ENCODE data around the gene PTPRM.

PTPRM gene

GRCh38 chr18:8142932-8143331 lies 575.8 kb downstream of the PTPRM start:
- DNase-seq: no peak

GRCh38 chr18:8151181-8151580 lies 584.1 kb downstream of the PTPRM start:
- DNase-seq: no peak

- DNase-seq: no peak
Observed at GRCh38 chr18:8153887-8154583, 586.9 kb downstream of the PTPRM start.

- DNase-seq: peak; percentile 62
Observed at GRCh38 chr18:8162802-8163201, 595.7 kb downstream of the PTPRM start.

GRCh38 chr18:8163286-8163959 lies 596.3 kb downstream of the PTPRM start:
- DNase-seq: no peak

- no peak for DNase-seq
Observed at GRCh38 chr18:8165095-8165494, 598.0 kb downstream of the PTPRM start.

- no peak for DNase-seq
Observed at GRCh38 chr18:8167026-8167425, 599.9 kb downstream of the PTPRM start.

GRCh38 chr18:8167673-8168072 lies 600.6 kb downstream of the PTPRM start:
- no peak for DNase-seq

GRCh38 chr18:8169722-8170121 lies 602.6 kb downstream of the PTPRM start:
- no peak for DNase-seq

- DNase-seq: no peak
Observed at GRCh38 chr18:8174771-8175170, 607.7 kb downstream of the PTPRM start.

- no peak for DNase-seq
Observed at GRCh38 chr18:8175501-8176061, 608.5 kb downstream of the PTPRM start.

- no peak for DNase-seq
Observed at GRCh38 chr18:8176109-8176508, 609.0 kb downstream of the PTPRM start.

- DNase-seq: no peak
Observed at GRCh38 chr18:8176554-8176953, 609.4 kb downstream of the PTPRM start.

GRCh38 chr18:8177330-8178016 lies 610.4 kb downstream of the PTPRM start:
- peak; percentile 19 for DNase-seq

GRCh38 chr18:8186413-8186812 lies 619.3 kb downstream of the PTPRM start:
- DNase-seq: no peak

- DNase-seq: no peak
Observed at GRCh38 chr18:8188184-8188583, 621.1 kb downstream of the PTPRM start.

- no peak for DNase-seq
Observed at GRCh38 chr18:8190980-8191379, 623.9 kb downstream of the PTPRM start.

GRCh38 chr18:8194431-8194830 lies 627.3 kb downstream of the PTPRM start:
- DNase-seq: no peak

GRCh38 chr18:8196238-8196637 lies 629.1 kb downstream of the PTPRM start:
- DNase-seq: no peak

- DNase-seq: no peak
Observed at GRCh38 chr18:8197499-8197898, 630.4 kb downstream of the PTPRM start.

GRCh38 chr18:8207996-8208395 lies 640.9 kb downstream of the PTPRM start:
- DNase-seq: no peak

GRCh38 chr18:8208716-8209115 lies 641.6 kb downstream of the PTPRM start:
- DNase-seq: no peak

GRCh38 chr18:8212896-8213780 lies 646.0 kb downstream of the PTPRM start:
- no peak for DNase-seq
